CD4-positive, CD25-positive, alpha-beta regulatory T cell (primary cell): ENCODE measurements around the gene FBXW11. TPM values are rescaled to one million over a fixed set of nuclear protein-coding genes. Genes with fewer than 3 reads are reported as not detected.

ENCODE experiments used
- ATAC-seq, 2 donors: fragments of 150-1000 bp; cut with Tn5 transposase; one replicate each; pipeline ENCODE4 v1.10.0; 2021; ENCODE audit warnings: low read depth in 2 of 2, moderate number of reproducible peaks in 2 of 2, moderate library complexity in 1 of 2
- DNase-seq, 3 donors: peaks; one replicate each; pipeline versions ENCODE4 v3.0.0 to v3.0.0-alpha.2; 2012 to 2022; ENCODE audit warnings: mixed read lengths in 1 of 3
- H3K27ac ChIP-seq: one replicate; pipeline ENCODE4 v1.7.0; 2013; ENCODE audit warnings: mild to moderate bottlenecking, low read length; ENCODE audit not compliant: insufficient read depth, poor library complexity, severe bottlenecking
- H3K27me3 ChIP-seq: one replicate; pipeline ENCODE4 v1.7.0; 2013; ENCODE audit warnings: low read length; ENCODE audit not compliant: control insufficient read depth, insufficient read depth
- H3K36me3 ChIP-seq: one replicate; pipeline ENCODE4 v1.7.0; 2013; ENCODE audit warnings: mild to moderate bottlenecking, low read length, moderate library complexity; ENCODE audit not compliant: control insufficient read depth, insufficient read depth
- H3K4me1 ChIP-seq: 2 replicates; pipeline ENCODE4 v1.7.0; 2013; ENCODE audit warnings: mild to moderate bottlenecking, low read length; ENCODE audit not compliant: insufficient read depth, control insufficient read depth, poor library complexity, severe bottlenecking
- H3K4me3 ChIP-seq: one replicate; pipeline ENCODE4 v1.7.0; 2013; ENCODE audit warnings: low read depth, mild to moderate bottlenecking, low read length, moderate library complexity
- H3K9me3 ChIP-seq, 2 experiments: 1 replicate in 1 of 2; 2 replicates in 1 of 2; pipeline ENCODE4 v1.7.0; 2013; ENCODE audit warnings: low read length in 2 of 2, mild to moderate bottlenecking in 1 of 2, moderate library complexity in 1 of 2; ENCODE audit not compliant: control insufficient read depth in 2 of 2
- H3K27ac Mint-ChIP-seq, 3 donors: one replicate each; pipeline ENCODE4 v1.8.0; 2020 to 2022; ENCODE audit warnings: mild to moderate bottlenecking in 3 of 3, mixed read lengths in 3 of 3, moderate library complexity in 2 of 3
- H3K27me3 Mint-ChIP-seq: one replicate; pipeline ENCODE4 v1.8.0; 2022; ENCODE audit warnings: mild to moderate bottlenecking, mixed read lengths
- H3K36me3 Mint-ChIP-seq: one replicate; pipeline ENCODE4 v1.8.0; 2020; ENCODE audit warnings: mixed read lengths
- H3K4me1 Mint-ChIP-seq, 4 donors: one replicate each; pipeline ENCODE4 v1.8.0; 2020 to 2022; ENCODE audit warnings: mixed read lengths in 4 of 4, mild to moderate bottlenecking in 1 of 4
- H3K4me3 Mint-ChIP-seq, 4 donors: one replicate each; pipeline ENCODE4 v1.8.0; 2020 to 2022; ENCODE audit warnings: mild to moderate bottlenecking in 4 of 4, mixed read lengths in 4 of 4, moderate library complexity in 3 of 4
- H3K9me3 Mint-ChIP-seq, 7 donors: one replicate each; pipeline ENCODE4 v1.8.0; 2020 to 2022; ENCODE audit warnings: mixed read lengths in 7 of 7, mild to moderate bottlenecking in 3 of 7, moderate library complexity in 2 of 7
- polyA plus RNA-seq, 4 donors: library from polyadenylated mRNA; unstranded; fragments of 300-500 nt; fragmentation: Illumina TruSeq; gene quantifications; one replicate each; pipeline ENCODE4 v1.2.3, GENCODE V29; 2021
- total RNA-seq: library from RNA; stranded (reverse); gene quantifications from one replicate; pipeline ENCODE4 v1.2.3, GENCODE V29; 2022

The FBXW11 gene
- total and polyA plus RNA-seq, 5 donors from 2014 or later = 20.6 to 40.7 (median 25.8) TPM

GRCh38 chr5:172004824-172005237, 1.6 kb downstream of the FBXW11 start:
- Mint-ChIP-seq H3K27ac (peak overlapping the region; percentile 83 to 99 (median 96)), H3K27me3 (peaks cover 4% of the 10 kb centered on the region), H3K4me1 (peaks cover 34 to 78% (median 66%) of the 10 kb centered on the region in 4 donors), H3K9me3 (no peaks in the 10 kb centered on the region), H3K36me3 (no peaks in the 10 kb centered on the region), H3K4me3 (peak overlapping the region; percentile 95 to 97 (median 96))
- Histone ChIP-seq H3K4me3 (peak overlapping the region; percentile 89), H3K4me1 (peaks cover 50% of the 10 kb centered on the region), H3K27me3 (no peaks in the 10 kb centered on the region), H3K36me3 (no peaks in the 10 kb centered on the region), H3K27ac (peak overlapping the region; percentile 95), H3K9me3 (no peaks in the 10 kb centered on the region)
- no peak for ATAC-seq
- DNase-seq = peak in 2 of 3 donors; percentile 18 to 60

- ATAC-seq = no peak
- peak overlapping the region; percentile 89 for H3K4me3 ChIP-seq
- no peak overlapping the region for H3K27ac ChIP-seq
- peak overlapping the region; percentile 64 to 85 (median 74) for H3K4me3 Mint-ChIP-seq
- H3K27me3 Mint-ChIP-seq = peaks cover 4% of the 10 kb centered on the region
- peaks cover 44 to 83% (median 72%) of the 10 kb centered on the region in 4 donors for H3K4me1 Mint-ChIP-seq
- no peaks in the 10 kb centered on the region for H3K36me3 ChIP-seq
- no peaks in the 10 kb centered on the region for H3K36me3 Mint-ChIP-seq
- peak in 1 of 3 donors; percentile 23 for DNase-seq
- no peaks in the 10 kb centered on the region for H3K9me3 Mint-ChIP-seq
- H3K27me3 ChIP-seq = no peaks in the 10 kb centered on the region
- H3K4me1 ChIP-seq = peaks cover 54% of the 10 kb centered on the region
- H3K9me3 ChIP-seq = no peaks in the 10 kb centered on the region
- H3K27ac Mint-ChIP-seq = peak overlapping the region in 1 of 3 donors; percentile 80
Measured at GRCh38 chr5:172003746-172004145, 2.7 kb downstream of the FBXW11 start.

GRCh38 chr5:172002840-172003512, 3.5 kb downstream of the FBXW11 start:
- Histone ChIP-seq H3K36me3 (no peaks in the 10 kb centered on the region), H3K27me3 (no peaks in the 10 kb centered on the region), H3K4me3 (peak overlapping the region; percentile 89), H3K9me3 (no peaks in the 10 kb centered on the region), H3K4me1 (peaks cover 51% of the 10 kb centered on the region), H3K27ac (peak overlapping the region; percentile 43)
- Mint-ChIP-seq H3K36me3 (no peaks in the 10 kb centered on the region), H3K27ac (peak overlapping the region in 2 of 3 donors; percentile 61 to 80), H3K4me1 (peaks cover 47 to 80% (median 71%) of the 10 kb centered on the region in 4 donors), H3K9me3 (no peaks in the 10 kb centered on the region), H3K4me3 (peak overlapping the region; percentile 19 to 85 (median 72)), H3K27me3 (peaks cover 4% of the 10 kb centered on the region)
- DNase-seq (no peak), ATAC-seq (no peak)

- peaks cover 53 to 80% (median 71%) of the 10 kb centered on the region in 4 donors for H3K4me1 Mint-ChIP-seq
- DNase-seq (peak in 2 of 3 donors; percentile 24 to 44), ATAC-seq (no peak)
- no peaks in the 10 kb centered on the region for H3K9me3 Mint-ChIP-seq
- no peaks in the 10 kb centered on the region for H3K27me3 Mint-ChIP-seq
- H3K4me3 Mint-ChIP-seq = peak overlapping the region in 2 of 4 donors; percentile 9 to 80
- H3K27ac Mint-ChIP-seq = no peak overlapping the region
- no peaks in the 10 kb centered on the region for H3K27me3 ChIP-seq
- no peak overlapping the region for H3K27ac ChIP-seq
- H3K36me3 ChIP-seq = no peaks in the 10 kb centered on the region
- H3K36me3 Mint-ChIP-seq = peaks cover 2% of the 10 kb centered on the region
- peaks cover 44% of the 10 kb centered on the region for H3K4me1 ChIP-seq
- H3K9me3 ChIP-seq = no peaks in the 10 kb centered on the region
- no peak overlapping the region for H3K4me3 ChIP-seq
Measured at GRCh38 chr5:172002310-172002709, 4.1 kb downstream of the FBXW11 start.

GRCh38 chr5:171999877-172000276, 6.6 kb downstream of the FBXW11 start:
- H3K4me3 ChIP-seq = peak overlapping the region; percentile 7
- peaks cover 47 to 86% (median 76%) of the 10 kb centered on the region in 4 donors for H3K4me1 Mint-ChIP-seq

GRCh38 chr5:171999100-171999499, 7.3 kb downstream of the FBXW11 start:
- Mint-ChIP-seq H3K27me3 (no peaks in the 10 kb centered on the region), H3K4me1 (peaks cover 45 to 86% (median 73%) of the 10 kb centered on the region in 4 donors), H3K9me3 (no peaks in the 10 kb centered on the region), H3K36me3 (peaks cover 11% of the 10 kb centered on the region), H3K4me3 (no peak overlapping the region), H3K27ac (peak overlapping the region in 1 of 3 donors; percentile 15)
- Histone ChIP-seq H3K4me1 (peaks cover 25% of the 10 kb centered on the region), H3K36me3 (peaks cover 19% of the 10 kb centered on the region), H3K27ac (no peak overlapping the region), H3K4me3 (no peak overlapping the region), H3K27me3 (no peaks in the 10 kb centered on the region), H3K9me3 (no peaks in the 10 kb centered on the region)
- DNase-seq (no peak), ATAC-seq (no peak)

More at GRCh38 chr5:171999877-172000276, 6.6 kb downstream of the FBXW11 start:
- DNase-seq (no peak), ATAC-seq (no peak)
- Mint-ChIP-seq H3K27ac (peak overlapping the region in 1 of 3 donors; percentile 39), H3K36me3 (peaks cover 8% of the 10 kb centered on the region), H3K4me3 (peak overlapping the region in 1 of 4 donors; percentile 58), H3K9me3 (no peaks in the 10 kb centered on the region), H3K27me3 (no peaks in the 10 kb centered on the region)
- Histone ChIP-seq H3K4me1 (peaks cover 33% of the 10 kb centered on the region), H3K36me3 (peaks cover 15% of the 10 kb centered on the region), H3K27me3 (no peaks in the 10 kb centered on the region), H3K27ac (no peak overlapping the region), H3K9me3 (no peaks in the 10 kb centered on the region)

GRCh38 chr5:171997011-171997410, 9.4 kb downstream of the FBXW11 start:
- Mint-ChIP-seq H3K36me3 (peaks cover 18% of the 10 kb centered on the region), H3K4me1 (peaks cover 36 to 80% (median 64%) of the 10 kb centered on the region in 4 donors), H3K27me3 (no peaks in the 10 kb centered on the region), H3K27ac (peak overlapping the region in 1 of 3 donors; percentile 35), H3K4me3 (no peak overlapping the region), H3K9me3 (no peaks in the 10 kb centered on the region)
- H3K4me3 ChIP-seq = no peak overlapping the region
- peaks cover 8% of the 10 kb centered on the region for H3K4me1 ChIP-seq
- DNase-seq (no peak), ATAC-seq (no peak)
- H3K27me3 ChIP-seq = no peaks in the 10 kb centered on the region
- no peak overlapping the region for H3K27ac ChIP-seq
- peaks cover 24% of the 10 kb centered on the region for H3K36me3 ChIP-seq
- no peaks in the 10 kb centered on the region for H3K9me3 ChIP-seq
